ENCODE results near the gene CTU2.

CTU2 gene

DNA sequence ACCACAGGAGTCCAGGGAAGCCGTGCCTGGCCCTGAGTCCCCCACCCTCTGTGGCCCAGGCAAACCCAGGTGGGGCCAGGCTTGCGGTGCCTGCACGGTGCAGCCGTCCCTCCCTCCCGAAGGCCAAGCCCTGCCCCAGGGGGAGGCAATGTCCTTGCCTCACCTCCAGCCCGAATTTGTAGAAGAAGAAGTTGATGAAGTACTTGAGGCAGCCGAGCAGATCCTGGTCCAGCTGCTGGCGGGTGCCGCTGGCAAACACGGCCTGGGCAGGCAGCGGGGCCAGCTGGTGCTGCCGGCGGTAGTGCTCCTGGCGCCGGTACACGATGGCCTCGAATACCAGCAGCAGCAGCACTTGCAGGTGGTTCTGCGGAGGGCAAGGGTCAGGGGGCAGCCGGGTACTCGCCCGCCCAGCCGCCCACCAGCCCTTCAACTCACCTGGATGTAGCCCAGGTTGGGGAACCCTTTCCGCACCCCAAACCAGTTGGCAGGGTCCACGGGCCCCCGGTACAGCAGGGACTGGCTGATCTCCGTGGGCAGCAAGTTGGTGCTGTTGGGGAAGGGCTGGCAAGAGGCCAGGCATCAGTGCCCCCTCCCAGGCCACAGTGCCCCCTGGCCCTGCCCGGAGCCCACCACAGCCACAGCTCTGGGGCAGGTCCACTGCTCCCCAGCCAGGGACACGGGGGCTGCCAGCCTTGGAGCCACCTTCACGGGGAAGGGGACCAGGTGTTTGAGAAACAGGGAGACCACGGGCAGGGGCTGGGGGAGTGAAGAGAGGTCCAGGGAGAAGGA, 26.1 kb downstream of the CTU2 start:
- no peak for DNase-seq

DNA sequence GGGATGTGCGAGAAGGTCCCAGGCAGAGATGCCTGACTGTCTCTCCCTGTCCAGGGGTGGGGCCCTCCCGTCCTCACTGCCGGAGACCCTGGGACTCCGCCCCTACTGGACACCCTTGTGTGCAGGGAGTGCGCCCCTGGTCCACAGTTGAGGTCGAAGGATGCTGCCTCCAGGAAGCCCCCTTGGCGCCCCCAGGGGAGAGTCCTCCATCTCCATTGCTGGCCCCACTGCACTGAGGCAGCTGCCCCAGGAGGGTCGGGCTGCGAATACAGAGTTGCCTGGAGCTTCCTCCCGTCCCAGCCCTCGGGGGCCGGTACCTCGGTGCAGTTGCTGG, 26.6 kb downstream of the CTU2 start:
- no peak for DNase-seq

DNA sequence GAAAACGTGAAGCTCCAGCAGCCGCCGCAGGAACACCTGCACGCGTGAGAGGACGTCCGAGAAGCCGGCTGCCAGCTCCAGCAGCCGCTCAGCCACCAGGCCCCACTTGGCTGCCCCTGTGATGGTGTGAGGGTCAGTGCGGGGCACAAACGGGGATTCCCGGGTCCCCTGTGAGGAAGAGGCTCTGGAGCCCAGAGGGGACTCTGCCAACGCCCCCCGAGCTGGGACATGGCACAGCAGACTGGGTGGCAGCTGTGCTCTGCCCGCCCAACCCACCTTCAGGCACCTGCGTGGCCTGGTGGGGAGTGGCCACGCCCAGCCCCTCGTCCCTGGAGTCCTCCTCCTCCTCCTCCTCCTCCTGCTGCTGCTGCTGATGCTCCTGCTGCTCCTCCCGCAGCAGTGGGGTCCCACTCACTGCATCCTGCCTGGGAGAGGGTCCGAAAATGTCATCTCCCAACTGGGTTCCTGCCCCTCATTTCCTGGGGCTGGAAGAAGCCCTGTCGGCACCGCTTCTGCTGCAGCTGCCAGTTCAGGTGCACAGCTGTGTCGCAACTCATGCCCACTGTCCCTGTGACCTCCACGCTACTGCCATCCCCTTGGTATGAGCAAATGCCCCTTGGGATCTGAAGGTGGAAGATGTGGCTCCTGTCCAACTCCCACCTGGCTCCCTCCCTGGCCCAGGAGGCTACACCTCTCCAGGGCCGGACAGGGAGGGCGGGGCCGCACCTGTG, 27.5 kb downstream of the CTU2 start:
- no peak for DNase-seq

DNA sequence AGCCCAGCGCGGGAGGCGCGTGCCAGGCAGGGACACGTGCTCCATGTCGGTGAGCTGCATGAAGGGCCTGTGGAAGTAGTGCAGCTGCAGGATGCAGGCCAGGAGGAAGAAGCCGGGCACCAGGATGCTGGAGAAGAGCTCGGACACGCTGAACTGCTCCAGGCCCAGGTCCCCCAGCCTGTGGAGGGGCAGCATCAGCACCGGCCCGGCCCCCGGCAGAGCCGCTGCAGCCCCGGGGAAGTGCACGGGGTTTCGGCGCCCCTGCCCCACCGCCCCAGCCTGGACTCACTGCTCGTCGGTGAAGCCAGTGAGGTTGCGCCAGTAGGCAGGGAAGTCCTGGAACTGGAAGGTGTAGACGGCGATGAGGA, 28.0 kb downstream of the CTU2 start:
- DNase-seq = no peak

DNA sequence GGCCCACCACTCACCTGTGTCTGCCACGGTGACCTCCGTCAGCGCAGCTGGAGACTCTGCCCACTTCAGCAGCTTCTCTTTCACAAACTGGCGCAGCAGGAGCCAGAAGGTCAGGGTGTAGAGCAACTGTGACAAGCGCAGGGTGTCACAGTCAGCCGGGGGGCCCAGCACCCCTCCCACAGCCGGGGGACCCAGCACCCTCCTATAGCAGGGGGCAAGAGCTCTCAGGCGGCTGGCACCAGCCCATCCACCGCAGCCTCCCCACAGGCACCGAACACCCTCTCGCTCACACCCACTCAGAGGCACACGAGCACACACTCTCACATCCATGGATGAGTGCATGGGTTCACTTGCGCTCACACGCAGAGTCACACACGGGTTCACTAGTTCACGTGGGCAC, 28.8 kb downstream of the CTU2 start:
- no peak for DNase-seq

DNA sequence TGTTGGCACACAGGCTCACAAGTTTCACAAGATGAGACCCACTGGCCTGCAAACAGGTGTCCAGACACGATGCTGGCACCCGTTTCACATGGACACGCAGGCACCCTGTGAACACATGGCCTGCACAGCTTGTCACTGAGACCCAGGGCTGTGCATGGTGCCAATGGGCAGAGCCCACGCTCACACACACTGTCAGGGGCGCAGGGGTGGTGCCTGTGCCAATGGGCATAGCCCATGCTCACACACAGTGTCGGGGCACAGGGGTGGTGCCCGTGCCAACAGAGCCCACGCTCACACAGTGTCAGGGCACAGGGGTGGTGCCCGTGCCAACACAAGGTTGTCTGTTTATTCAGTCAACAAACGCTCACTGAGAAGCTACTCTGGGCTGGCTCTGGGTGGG, 29.3 kb downstream of the CTU2 start:
- DNase-seq = no peak

DNA sequence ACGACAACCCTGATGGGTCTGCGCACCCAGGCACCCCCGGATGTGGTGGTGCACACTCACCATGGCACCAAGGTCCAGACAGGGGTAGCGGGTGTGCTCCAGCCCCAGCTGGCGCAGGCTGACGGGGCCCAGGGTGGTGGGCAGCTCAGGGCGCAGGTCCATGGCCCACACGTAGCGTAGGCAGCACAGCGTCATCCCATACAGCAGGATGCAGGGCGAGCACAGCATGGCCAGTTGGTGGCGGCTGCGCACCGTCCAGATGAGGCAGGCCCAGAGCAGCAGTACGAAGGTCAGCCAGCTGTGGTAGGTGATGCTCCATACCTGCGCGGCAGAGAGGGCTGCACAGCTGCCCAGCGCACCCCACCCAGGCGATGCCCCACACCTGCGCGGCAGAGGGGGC, 29.8 kb downstream of the CTU2 start:
- no peak for DNase-seq

DNA sequence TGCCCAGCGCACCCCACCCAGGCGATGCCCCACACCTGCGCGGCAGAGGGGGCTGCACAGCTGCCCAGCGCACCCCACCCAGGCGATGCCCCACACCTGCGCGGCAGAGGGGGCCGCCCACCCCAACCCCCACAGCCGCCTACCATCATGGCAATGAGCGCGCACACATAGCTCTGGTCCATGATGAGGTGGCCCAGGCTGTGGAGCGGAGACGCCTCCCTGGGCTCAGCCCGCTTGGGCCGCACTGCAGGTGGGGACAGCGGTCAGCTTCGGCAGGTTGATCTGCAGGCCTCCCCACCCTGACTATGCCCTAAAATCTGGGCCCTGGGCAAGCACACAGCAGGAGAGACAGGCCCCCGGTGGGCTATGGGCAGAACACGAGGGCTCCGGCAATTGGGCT, 30.2 kb downstream of the CTU2 start:
- no peak for DNase-seq

DNA sequence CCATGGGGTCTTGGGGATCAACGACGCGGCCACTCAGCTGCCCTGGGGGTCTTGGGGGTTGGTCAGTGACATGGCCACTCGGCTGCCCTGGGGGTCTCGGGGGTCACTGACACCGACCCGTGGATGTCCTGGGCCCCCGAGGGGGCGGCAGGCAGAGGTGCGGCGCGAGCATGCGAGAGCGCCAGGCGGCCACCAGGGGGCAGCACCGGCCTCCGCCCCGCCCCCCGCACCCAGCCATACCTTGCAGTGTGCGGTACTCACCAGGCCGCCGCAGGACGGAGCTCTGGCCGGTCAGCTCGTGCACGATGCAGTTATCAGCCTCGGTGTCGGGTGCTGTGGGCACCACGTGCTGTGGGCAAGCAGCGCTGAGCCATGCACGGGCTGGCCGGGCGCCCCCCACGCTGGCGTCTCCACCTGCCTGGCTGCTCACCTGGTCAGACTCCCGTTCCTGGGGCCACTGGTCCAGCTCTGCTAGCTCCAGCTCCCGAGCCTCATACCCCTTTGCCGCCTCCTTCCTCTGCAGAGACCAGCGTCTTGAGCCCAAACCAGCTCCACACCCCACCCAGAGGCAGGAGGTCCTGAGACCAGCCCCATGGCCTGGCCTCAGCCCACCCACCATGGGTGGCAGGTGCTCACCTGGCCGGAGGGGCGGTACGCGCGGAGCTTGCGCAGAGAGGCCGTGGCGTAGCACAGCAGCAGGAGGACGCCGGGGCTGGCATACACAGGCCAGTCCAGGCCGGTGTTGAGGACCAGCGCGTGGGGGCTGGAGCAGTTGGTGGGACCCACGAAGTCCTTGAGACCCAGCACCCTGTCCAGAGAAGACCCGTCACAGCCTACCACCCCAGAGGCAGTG, 31.2 kb downstream of the CTU2 start:
- DNase-seq = no peak

DNA sequence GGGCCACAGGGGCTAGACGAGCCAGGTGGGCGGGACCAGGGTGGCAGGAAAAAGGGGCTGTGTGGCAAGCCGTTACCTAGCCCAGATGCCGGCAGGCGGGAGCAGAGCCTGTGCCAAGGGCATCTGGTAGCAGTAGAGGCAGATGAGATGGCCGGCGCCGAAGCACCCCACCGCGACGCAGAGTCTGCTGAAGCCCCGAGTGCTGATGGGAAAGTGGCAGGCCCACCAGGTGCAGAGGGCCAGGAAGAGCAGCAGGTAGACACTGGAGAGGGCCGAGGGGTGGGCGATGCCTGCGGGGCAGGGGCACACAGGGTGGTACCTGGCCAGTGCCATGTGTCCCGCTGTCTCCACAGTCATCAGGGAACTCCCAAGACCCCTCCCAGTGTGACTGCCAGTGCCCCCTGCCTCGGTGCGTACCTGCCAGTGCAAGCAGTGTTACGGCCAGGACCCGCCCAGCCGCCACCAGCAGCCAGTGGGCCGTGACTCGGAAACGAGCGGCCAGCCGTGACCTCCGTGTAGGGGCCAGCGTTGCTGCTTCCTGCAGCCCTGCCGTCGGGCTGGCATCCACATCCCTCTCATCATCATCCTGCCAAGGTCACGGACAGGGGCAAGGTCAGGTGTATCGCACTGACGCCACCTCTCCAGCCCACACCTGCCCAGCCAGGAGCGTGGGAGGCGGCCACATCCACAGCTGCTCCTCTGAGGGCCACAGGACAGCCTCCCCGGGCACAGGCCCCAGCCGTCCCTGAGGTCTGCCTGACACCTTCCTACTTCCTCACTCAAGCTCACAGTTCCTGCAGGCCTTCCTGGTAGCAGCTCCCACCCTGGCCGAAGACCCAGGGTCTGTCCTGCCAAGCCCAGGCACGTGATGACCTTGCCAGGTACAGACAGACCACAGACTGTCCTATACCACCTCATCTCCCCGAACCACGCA, 32.1 kb downstream of the CTU2 start:
- no peak for DNase-seq

DNA sequence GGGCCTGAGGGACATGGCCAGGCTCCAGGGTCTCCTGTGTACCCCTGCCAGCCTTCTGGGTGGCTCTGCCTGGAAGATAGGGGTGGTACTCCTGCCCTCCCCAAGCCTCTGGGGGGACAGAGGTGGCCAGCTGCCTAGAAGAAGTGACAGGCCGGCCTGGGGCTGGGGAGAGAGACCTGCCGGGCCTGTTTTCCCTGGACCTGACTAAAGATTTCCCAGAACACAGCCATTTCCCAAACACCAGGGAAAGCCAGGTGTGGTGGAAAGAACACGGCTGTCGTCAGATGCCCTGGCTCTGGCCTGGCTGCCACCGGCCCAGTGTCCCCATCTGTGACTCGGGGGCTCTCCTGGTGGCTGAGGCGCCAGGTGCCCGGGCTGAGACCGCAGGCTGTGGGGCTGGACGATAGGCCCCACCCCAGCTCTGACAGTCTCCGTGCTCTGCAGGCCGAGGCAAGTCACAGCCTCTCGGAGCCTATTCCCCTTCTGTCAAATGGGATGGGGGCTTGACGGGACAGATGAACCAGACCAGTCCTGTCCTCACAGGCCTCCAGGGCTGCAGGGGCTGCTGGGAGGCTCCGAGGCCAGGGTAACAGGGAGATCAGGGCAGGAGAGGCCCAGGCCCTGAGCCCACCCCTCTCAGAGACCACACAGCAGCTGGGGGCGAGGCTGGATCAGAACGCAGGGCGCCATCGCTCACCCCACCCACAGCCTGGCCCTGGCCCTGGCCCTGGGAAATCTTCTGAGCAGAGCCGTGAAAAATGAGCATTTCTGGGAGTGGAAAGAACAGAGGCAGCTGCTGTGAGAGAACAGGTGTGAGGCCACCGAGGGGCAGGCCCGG, 33.1 kb downstream of the CTU2 start:
- no peak for DNase-seq

DNA sequence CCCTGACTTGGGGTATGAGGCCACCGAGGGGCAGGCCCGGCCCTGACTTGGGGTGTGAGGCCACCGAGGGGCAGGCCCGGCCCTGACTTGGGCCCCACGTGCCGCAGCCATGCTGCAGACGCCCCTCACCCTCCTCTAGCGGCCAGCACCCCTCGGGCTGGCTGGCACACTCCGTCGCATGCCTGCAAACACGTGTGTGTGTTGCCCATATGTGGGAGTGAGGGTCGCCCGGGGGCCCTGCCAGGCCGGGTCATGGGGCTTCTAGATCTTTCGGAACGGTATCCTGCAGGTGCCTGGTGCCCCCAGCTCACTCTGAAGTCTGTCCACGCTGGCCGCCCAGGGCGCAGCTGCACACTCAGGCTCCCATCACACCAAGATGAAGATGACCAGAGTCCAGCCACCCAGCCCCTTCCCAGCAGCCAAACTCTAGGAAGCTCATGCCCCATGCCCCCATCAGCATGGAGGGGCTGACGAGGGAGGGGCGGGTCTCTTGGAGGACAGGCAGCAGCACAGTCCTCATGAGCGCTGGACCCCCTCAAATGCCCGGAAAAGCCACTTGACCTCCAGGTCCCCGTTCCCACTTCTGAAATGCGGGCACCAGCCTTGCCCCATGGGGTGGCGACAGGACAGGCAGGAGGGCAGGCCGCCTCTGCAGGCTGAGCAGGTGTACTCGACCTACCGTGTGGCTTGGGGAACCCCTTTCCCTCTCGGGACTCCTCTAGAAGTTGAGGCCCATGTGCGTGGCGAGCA, 33.8 kb downstream of the CTU2 start:
- DNase-seq = no peak

DNA sequence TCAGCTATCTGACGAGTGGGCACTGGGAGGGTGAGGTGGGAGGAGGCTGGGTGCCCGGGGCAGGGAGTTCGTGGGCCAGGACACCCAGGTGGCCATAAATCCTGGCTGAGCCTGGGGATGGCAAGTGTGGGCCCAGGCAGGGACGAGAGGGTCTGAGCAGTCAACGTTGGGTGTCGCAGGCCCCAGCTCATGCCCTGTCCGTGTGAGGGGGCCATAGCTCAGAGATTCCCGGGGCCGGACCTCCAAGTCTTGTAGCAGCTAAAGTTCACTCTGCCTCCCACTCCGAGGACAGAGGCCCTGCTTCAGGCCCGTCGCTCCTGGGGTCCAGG, 34.4 kb downstream of the CTU2 start:
- DNase-seq = no peak

DNA sequence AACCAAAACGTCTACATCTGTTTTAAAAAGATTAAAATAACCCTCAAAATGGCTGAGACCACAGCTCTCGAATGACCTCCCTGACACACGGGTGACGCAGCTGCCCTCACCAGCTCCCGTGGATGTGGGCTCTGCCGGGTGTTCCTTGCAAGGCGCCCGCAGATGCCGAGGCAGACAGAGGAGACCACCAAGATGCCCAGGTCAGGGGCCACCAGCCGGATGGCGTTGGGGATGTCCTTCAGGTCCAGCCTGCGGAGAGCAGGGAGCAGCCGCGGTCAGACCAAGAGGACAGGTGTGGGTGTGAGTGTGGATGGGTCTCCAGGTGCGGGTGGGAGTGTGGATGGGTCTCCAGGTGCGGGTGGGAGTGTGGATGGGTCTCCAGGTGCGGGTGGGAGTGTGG, 35.1 kb downstream of the CTU2 start:
- no peak for DNase-seq

DNA sequence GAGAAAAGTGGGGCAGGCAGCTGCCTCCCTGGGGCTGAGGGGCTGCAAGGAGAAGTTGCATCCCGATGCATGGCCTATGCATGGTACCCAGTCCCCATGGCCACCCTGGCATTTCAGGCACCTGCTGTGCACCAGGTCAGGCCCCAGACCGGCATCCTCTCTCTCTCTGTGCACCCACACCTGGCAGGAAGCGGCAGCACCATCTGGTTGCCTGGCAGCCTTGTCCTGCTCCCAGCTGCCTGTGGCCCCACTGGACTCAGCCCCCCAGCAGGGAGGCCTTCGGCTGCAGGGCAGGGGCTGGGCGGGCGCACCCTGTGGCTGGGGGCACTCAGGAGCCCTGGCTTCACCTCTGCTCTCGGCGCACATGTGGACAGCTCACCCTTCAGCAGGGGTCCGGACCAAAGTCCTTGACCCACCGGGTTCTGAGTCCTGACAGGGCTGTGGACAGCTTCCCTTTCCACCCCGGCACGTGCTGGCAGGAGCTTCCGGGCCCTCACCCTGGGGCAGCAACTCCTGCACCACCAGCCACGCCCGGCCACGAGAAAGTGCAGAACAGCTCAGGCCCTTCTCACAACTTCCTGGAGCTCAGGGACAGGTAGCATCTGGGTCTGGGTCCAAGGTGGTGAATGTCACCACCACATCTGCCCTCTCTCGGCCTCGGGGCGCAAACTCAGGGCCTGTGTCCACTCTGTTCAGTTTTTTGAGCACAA, 36.7 kb downstream of the CTU2 start:
- DNase-seq = no peak

DNA sequence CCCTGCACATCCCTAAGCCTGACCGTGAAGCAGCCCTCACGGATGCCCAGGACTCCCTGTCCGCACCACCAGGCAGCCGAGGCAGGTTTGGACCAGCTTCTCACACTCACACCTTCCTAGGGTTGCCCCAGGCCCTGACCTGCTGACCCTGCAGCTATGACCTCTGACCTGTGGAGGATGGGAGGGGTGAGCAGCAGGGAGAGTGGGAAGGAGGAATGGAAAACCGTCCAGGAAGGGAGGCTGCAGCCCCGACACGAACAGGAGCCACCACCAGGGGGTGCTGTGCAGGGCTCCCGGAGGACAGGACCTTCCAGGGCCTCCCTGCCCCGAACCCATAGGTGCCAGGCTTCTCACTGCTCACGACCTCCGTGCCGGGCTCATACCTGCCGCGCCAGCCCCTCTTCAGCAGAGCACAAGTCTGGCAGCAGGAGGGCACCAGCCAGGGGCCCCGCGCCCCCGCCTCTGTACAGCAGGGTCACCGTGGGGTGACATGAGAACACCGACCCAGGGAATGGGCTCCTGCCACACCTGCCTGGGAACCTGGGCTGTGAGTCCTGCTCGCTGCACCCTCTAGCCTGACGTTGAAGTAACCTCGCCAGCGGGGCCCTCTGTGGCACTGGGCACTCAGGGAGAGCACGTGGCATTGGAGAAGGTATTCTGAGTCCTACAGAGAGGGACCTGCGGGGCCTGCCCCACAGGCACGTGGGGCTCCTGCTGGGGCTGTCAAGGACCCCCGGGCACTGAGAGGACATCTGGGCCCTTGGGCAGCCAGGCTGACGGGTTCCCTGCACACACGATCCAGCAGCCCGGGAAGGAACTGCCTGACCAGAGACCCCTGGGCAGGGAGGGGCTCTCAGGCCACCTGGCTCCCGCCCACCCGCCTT, 37.6 kb downstream of the CTU2 start:
- DNase-seq = no peak

DNA sequence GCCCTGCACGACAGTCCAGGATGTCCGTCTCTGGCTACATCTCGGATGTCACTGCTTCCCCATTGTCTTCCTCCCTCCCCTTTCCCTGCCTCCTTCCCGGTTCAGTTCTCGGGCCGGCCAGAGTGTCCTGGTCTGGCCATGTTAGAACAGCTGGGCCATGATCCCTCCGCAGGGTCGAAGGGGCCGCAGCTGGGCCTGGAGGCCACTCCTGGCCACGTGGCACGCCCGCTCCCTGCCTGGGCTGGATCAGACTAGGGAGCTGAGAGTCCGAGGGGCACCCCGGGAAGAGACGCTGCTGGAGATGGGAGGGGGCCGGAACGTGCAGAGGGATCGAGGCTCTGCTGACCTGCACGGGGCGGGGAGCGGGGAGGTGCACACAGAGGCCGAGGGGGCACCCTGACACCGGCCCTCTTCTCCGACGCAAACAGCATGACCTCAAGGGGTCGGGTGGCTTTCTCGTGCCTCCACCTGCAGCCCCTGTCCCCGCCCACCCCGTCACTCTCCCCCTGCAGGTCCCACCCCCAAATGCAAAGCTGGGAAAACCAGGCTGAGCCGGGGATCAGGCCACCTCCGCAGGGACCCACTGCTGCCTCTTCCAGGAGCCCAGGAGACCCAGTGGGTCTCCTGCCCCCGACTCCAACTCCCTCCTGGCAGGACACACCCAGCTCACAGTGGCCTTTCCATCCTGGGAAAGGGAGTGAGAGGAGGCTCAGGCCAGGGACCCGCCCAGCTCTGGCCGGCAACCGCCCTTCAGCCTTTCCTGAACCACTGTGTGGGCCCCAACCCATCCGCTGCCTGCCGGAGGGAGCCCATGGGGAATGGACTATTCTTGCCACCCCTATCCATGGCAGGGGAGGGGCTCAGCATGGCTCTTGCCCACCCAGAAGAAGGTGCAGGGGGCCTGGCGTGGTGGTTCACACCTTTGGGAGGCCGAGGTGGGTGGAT, 38.5 kb downstream of the CTU2 start:
- DNase-seq = no peak

DNA sequence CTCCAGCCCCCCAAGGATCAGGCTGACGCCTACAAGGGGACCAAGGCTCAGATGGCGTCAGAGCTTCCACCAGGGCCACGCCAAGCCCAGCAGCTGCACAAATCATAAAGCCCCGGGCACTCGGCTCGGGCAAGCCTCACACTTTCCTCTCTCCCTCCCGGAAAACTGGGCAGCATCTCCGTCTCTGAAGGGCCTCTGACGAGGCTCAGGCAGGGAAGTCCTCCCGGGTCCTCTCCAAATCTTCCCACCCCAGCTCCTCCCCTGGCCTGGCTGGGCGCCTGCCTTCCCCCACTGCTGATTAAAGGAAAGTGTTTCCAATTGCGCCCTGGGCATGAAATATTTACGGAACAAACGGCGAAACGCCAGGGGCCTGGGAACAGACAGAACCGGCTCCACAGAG, 40.2 kb downstream of the CTU2 start:
- no peak for DNase-seq

Data from NCI-H1417 treated with DMSO at 0.1 percent for 48 hours (cell line).